PC-9 (cell line): ENCODE measurements around the gene DGKA. TPM values are rescaled to one million over a fixed set of nuclear protein-coding genes. Genes with fewer than 3 reads are reported as not detected.

Experiments used
- BruUV-seq: library from RNA; stranded (reverse); fragments of 400-500 nt; replicated peaks from 2 replicates; lab custom pipeline; 2021; lab: Mats Ljungman, UMichigan
- CTCF ChIA-PET: fragments of 300-600 bp; sonication (Branson Sonifier 250); formaldehyde crosslinking; loops from one replicate; lab custom pipeline; 2022; ENCODE audit warnings: antibody characterized with exemption; lab: Charles Lee
- POLR2A ChIA-PET: fragments of 300-600 bp; sonication (Branson Sonifier 250); formaldehyde crosslinking; loops from one replicate; lab custom pipeline; 2022; ENCODE audit warnings: antibody characterized with exemption; ENCODE audit not compliant: unreplicated experiment; lab: Charles Lee
- DNase-seq, 2 experiments: peaks; one replicate each; pipeline versions ENCODE4 v3.0.0 to v3.0.0-alpha.2; 2015 to 2022; ENCODE audit warnings: mixed read lengths in 1 of 2
- H2AFZ ChIP-seq: fragments of 200-600 bp; sonication (generic); 2 replicates; pipeline ENCODE4 v1.8.1; 2017; ENCODE audit warnings: antibody characterized with exemption
- H3F3A ChIP-seq: fragments of 200-600 bp; sonication (generic); 2 replicates; pipeline ENCODE4 v1.8.1; 2017; ENCODE audit warnings: antibody characterized with exemption, mild to moderate bottlenecking, low read depth; ENCODE audit not compliant: insufficient read depth
- H3K27ac ChIP-seq: fragments of 200-600 bp; sonication (generic); 2 replicates; pipeline ENCODE4 v1.6.1; 2016; ENCODE audit warnings: mixed run types
- H3K27me3 ChIP-seq: fragments of 200-600 bp; sonication (generic); 2 replicates; pipeline ENCODE4 v1.6.1; 2016; ENCODE audit warnings: low read depth, mixed run types; ENCODE audit not compliant: insufficient read depth
- H3K36me3 ChIP-seq: fragments of 200-600 bp; sonication (generic); 2 replicates; pipeline ENCODE4 v1.6.1; 2016; ENCODE audit warnings: low read depth, mixed run types
- H3K4me1 ChIP-seq: fragments of 200-600 bp; sonication (generic); replicated peaks from 2 replicates; pipeline ENCODE4 v1.6.1; 2016; ENCODE audit warnings: mixed run types; ENCODE audit not compliant: insufficient read depth
- H3K4me2 ChIP-seq: fragments of 200-600 bp; sonication (generic); 2 replicates; pipeline ENCODE4 v1.6.1; 2017; ENCODE audit warnings: mixed run types
- H3K4me3 ChIP-seq: fragments of 200-600 bp; sonication (generic); 2 replicates; pipeline ENCODE4 v1.6.1; 2016; ENCODE audit warnings: mixed run types
- H3K79me2 ChIP-seq: fragments of 200-600 bp; sonication (generic); 2 replicates; pipeline ENCODE4 v1.6.1; 2017; ENCODE audit warnings: low read depth, mixed run types
- H3K9me2 ChIP-seq: fragments of 200-600 bp; sonication (generic); 2 replicates; pipeline ENCODE4 v1.8.1; 2017; ENCODE audit warnings: mild to moderate bottlenecking; ENCODE audit not compliant: insufficient read depth
- H3K9me3 ChIP-seq: fragments of 200-600 bp; sonication (generic); 2 replicates; pipeline ENCODE4 v1.8.1; 2016; ENCODE audit warnings: low read depth; ENCODE audit not compliant: insufficient read depth
- H4K20me1 ChIP-seq: fragments of 200-600 bp; sonication (generic); 2 replicates; pipeline ENCODE4 v1.8.1; 2017; ENCODE audit not compliant: insufficient read depth
- EZH2 ChIP-seq: fragments of 200-600 bp; sonication (generic); IDR thresholded peaks from 2 replicates; pipeline ENCODE4 v1.8.0; 2017; ENCODE audit warnings: antibody characterized with exemption, low read depth
- intact Hi-C: fragments of 100-400 bp; cut with micrococcal nuclease; formaldehyde crosslinking; loops from one replicate; pipeline ENCODE4 v1.10.0; 2022; ENCODE audit not compliant: unreplicated experiment
- total RNA-seq: library from RNA; stranded (reverse); gene quantifications from 2 replicates; pipeline ENCODE4 v1.2.3, GENCODE V29; 2021
- TF ChIP-seq, protein P1 (sequence below): fragments of 200-600 bp; sonication (generic); conservative IDR thresholded peaks from 2 replicates; pipeline ENCODE4 v1.6.1; 2017; ENCODE audit warnings: mixed run types, antibody characterized with exemption, mild to moderate bottlenecking, moderate library complexity

The DGKA gene
- total RNA-seq, 1 experiment from 2014 or later = 86.6 TPM

- Histone ChIP-seq H3F3A (peaks cover 22% of the 10 kb centered on the region), H3K9me3 (no peaks in the 10 kb centered on the region), H3K4me3 (no peak overlapping the region), H3K27ac (0 out of 2 replicates have a peak overlapping the region, but pooled peaks have one; percentile 86), H3K36me3 (peaks cover 10% of the 10 kb centered on the region; the same call in 1 of the 2 replicates), H4K20me1 (no peaks in the 10 kb centered on the region), H3K27me3 (no peaks in the 10 kb centered on the region), H3K79me2 (peaks cover 42% of the 10 kb centered on the region), H3K4me2 (no peak overlapping the region), H2AFZ (no peak overlapping the region), H3K9me2 (no peaks in the 10 kb centered on the region), H3K4me1 (peaks cover 45% of the 10 kb centered on the region)
- no TSS peak for BruUV-seq
- POLR2A ChIA-PET = interaction anchor here (0.6 to 0.7 kb wide), 2 partner anchors 123 to 141 kb away, joined by 4 to 14 read pairs; partner anchors contain the start of gene DNAJC14
- intact Hi-C loops = loop anchor here (5.0 kb wide), 1 partner anchor 147 kb away; the partner anchor contains the start of genes RPL41 and ZC3H10
- TF ChIP-seq, protein P1, sequence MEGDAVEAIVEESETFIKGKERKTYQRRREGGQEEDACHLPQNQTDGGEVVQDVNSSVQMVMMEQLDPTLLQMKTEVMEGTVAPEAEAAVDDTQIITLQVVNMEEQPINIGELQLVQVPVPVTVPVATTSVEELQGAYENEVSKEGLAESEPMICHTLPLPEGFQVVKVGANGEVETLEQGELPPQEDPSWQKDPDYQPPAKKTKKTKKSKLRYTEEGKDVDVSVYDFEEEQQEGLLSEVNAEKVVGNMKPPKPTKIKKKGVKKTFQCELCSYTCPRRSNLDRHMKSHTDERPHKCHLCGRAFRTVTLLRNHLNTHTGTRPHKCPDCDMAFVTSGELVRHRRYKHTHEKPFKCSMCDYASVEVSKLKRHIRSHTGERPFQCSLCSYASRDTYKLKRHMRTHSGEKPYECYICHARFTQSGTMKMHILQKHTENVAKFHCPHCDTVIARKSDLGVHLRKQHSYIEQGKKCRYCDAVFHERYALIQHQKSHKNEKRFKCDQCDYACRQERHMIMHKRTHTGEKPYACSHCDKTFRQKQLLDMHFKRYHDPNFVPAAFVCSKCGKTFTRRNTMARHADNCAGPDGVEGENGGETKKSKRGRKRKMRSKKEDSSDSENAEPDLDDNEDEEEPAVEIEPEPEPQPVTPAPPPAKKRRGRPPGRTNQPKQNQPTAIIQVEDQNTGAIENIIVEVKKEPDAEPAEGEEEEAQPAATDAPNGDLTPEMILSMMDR = no peak
- no peak for DNase-seq
- CTCF ChIA-PET = no interaction called here
Observed at GRCh38 chr12:55970775-55971174, 39.8 kb downstream of the DGKA start.

GRCh38 chr12:55972042-55972441 lies 41.1 kb downstream of the DGKA start:
- ChIA-PET POLR2A (interaction anchor here (0.5 kb wide), 1 partner anchor 12 kb away, joined by 4 read pairs; no protein-coding TSS in a partner anchor), CTCF (interaction anchor here (0.6 kb wide), 1 partner anchor 250 kb away, joined by 3 read pairs; no protein-coding TSS in a partner anchor)
- no peaks in the 10 kb centered on the region for H3K27me3 ChIP-seq
- H3F3A ChIP-seq = peaks cover 19% of the 10 kb centered on the region
- peaks cover 38% of the 10 kb centered on the region for H3K4me1 ChIP-seq
- DNase-seq = peak; percentile 83 to 94
- H3K27ac ChIP-seq = peak overlapping the region; percentile 86
- H3K4me3 ChIP-seq = peak overlapping the region; percentile 58; the same call in 1 of the 2 replicates
- TF ChIP-seq, protein P1 = no peak
- TF ChIP-seq EZH2 = no peak
- intact Hi-C loops = loop anchor here (2.0 to 5.0 kb wide), 2 partner anchors 41 to 145 kb away; partner anchors contain the start of genes DGKA, RPL41 and ZC3H10
- no peak overlapping the region for H2AFZ ChIP-seq
- no peaks in the 10 kb centered on the region for H3K9me2 ChIP-seq
- H3K79me2 ChIP-seq = peaks cover 48% of the 10 kb centered on the region
- H3K4me2 ChIP-seq = peak overlapping the region; percentile 88
- peaks cover 10% of the 10 kb centered on the region; the same call in 1 of the 2 replicates for H3K36me3 ChIP-seq
- no peaks in the 10 kb centered on the region for H4K20me1 ChIP-seq
- no TSS peak for BruUV-seq
- no peaks in the 10 kb centered on the region for H3K9me3 ChIP-seq

- TF ChIP-seq EZH2 = no peak
- TF ChIP-seq, protein P1 = no peak
- DNase-seq = no peak
- Histone ChIP-seq H3K4me1 (peaks cover 37% of the 10 kb centered on the region), H2AFZ (no peak overlapping the region), H3K4me2 (peak overlapping the region; percentile 88), H3K4me3 (peak overlapping the region; percentile 58), H3K79me2 (peaks cover 46% of the 10 kb centered on the region), H3K9me3 (no peaks in the 10 kb centered on the region), H3K36me3 (peaks cover 10% of the 10 kb centered on the region; the same call in 1 of the 2 replicates), H4K20me1 (no peaks in the 10 kb centered on the region), H3F3A (peaks cover 19% of the 10 kb centered on the region), H3K27ac (peak overlapping the region; percentile 86), H3K9me2 (no peaks in the 10 kb centered on the region), H3K27me3 (no peaks in the 10 kb centered on the region)
- BruUV-seq = no TSS peak
- POLR2A ChIA-PET = interaction anchor here (0.5 kb wide), 1 partner anchor 12 kb away, joined by 4 read pairs; no protein-coding TSS in a partner anchor
- intact Hi-C loops = loop anchor here (2.0 to 5.0 kb wide), 2 partner anchors 42 to 145 kb away; partner anchors contain the start of genes DGKA, RPL41 and ZC3H10
- CTCF ChIA-PET = interaction anchor here (0.6 kb wide), 1 partner anchor 250 kb away, joined by 3 read pairs; no protein-coding TSS in a partner anchor
Observed at GRCh38 chr12:55972456-55972855, 41.5 kb downstream of the DGKA start.
